H1 (cell line): Measurements from ENCODE around the gene FBXL17. TPM values are rescaled to one million over a fixed set of nuclear protein-coding genes. Genes with fewer than 3 reads are reported as not detected.

Experiments
- KDM5A ChIP-seq: fragments of 200-600 bp; IDR thresholded peaks from 2 replicates; pipeline ENCODE4 v1.7.1; 2012; ENCODE audit warnings: mild to moderate bottlenecking, low read length, inconsistent platforms, mixed read lengths
- NANOG ChIP-seq: IDR thresholded peaks from 2 replicates; pipeline ENCODE4 v1.6.1; 2011; ENCODE audit warnings: low read length, low read depth, mild to moderate bottlenecking, inconsistent platforms; ENCODE audit not compliant: insufficient read depth, poor library complexity, severe bottlenecking
- PHF8 ChIP-seq: fragments of 200-600 bp; sonication (generic); conservative IDR thresholded peaks from 2 replicates; pipeline ENCODE4 v1.7.1; 2012; ENCODE audit warnings: low read depth, mild to moderate bottlenecking, inconsistent platforms, low read length, moderate library complexity
- POLR2AphosphoS5 ChIP-seq: IDR thresholded peaks from 2 replicates; pipeline ENCODE4 v1.6.1; 2011; ENCODE audit warnings: low read depth, low read length
- RNF2 ChIP-seq: fragments of 200-900, 300-1000 bp; sonication (generic); IDR thresholded peaks from 2 replicates; pipeline ENCODE4 v1.7.1; 2016; ENCODE audit warnings: borderline replicate concordance, low read depth, mild to moderate bottlenecking, antibody characterized with exemption, low read length; ENCODE audit not compliant: poor library complexity, severe bottlenecking; ENCODE audit errors: missing control alignments
- SIRT6 ChIP-seq: IDR thresholded peaks from one replicate; pipeline ENCODE4 v1.7.1; 2012; ENCODE audit warnings: low read length, inconsistent platforms
- TAF1 ChIP-seq: IDR thresholded peaks from 2 replicates; pipeline ENCODE4 v1.6.1; 2011; ENCODE audit warnings: mild to moderate bottlenecking, low read depth, low read length
- TCF12 ChIP-seq: IDR thresholded peaks from 2 replicates; pipeline ENCODE4 v1.6.1; 2011; ENCODE audit warnings: low read depth, mild to moderate bottlenecking, low read length
- polyA plus RNA-seq, 7 experiments: library from polyadenylated mRNA; depleted of rRNA in 3 of 7; stranded (reverse) in 5 of 7; unstranded in 2 of 7; fragments of >200 nt in 5 of 7; fragments of 200-250 nt in 2 of 7; gene quantifications; 1 replicate in 5 of 7; 2 replicates in 1 of 7; 4 replicates in 1 of 7; pipeline versions ENCODE4 v1.2.1 to v1.2.3, GENCODE V29; 2011 to 2013; ENCODE audit warnings: missing spikeins in 2 of 7, mixed read lengths in 2 of 7
- total RNA-seq: library from RNA; stranded (reverse); fragmentation: NEBNext Ultra II Directional; extraction: Animal tissue kit (Norgen Biotek cat#: 25700); gene quantifications from 2 replicates; pipeline ENCODE4 v1.2.1, GENCODE V29; 2021
- TF ChIP-seq, protein P1 (sequence below): fragments of 300-600 bp; sonication (generic); IDR thresholded peaks from 2 replicates; pipeline ENCODE4 v1.7.1; 2012; ENCODE audit warnings: low read length, moderate library complexity, mild to moderate bottlenecking, inconsistent platforms; ENCODE audit not compliant: insufficient replicate concordance
- TF ChIP-seq, protein P2 (sequence below): IDR thresholded peaks from 2 replicates; pipeline ENCODE4 v1.6.1; 2011; ENCODE audit warnings: low read length, improper control_type of control experiment

The FBXL17 gene
- total and polyA plus RNA-seq, 2 of the 8 experiments (the other 6 are each of a cell fraction or from before 2014, with no cell fraction given): 0.35 to 4.3 TPM

DNA sequence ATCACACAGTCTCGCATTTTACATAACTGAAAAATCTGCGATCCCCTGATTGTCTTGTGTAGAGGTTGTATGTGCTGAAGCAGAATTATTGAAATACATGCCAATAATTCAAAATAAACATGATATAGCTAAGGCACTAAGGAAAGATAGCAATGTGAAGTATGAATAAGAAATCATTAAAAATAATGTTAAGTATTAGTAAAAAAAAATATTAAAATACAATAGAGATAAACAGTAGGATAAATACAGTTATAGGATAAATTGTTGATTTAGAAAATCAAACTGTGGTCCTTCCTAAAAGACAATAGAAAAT, 121.1 kb downstream of the FBXL17 start (continued):
- TF ChIP-seq, protein P1, sequence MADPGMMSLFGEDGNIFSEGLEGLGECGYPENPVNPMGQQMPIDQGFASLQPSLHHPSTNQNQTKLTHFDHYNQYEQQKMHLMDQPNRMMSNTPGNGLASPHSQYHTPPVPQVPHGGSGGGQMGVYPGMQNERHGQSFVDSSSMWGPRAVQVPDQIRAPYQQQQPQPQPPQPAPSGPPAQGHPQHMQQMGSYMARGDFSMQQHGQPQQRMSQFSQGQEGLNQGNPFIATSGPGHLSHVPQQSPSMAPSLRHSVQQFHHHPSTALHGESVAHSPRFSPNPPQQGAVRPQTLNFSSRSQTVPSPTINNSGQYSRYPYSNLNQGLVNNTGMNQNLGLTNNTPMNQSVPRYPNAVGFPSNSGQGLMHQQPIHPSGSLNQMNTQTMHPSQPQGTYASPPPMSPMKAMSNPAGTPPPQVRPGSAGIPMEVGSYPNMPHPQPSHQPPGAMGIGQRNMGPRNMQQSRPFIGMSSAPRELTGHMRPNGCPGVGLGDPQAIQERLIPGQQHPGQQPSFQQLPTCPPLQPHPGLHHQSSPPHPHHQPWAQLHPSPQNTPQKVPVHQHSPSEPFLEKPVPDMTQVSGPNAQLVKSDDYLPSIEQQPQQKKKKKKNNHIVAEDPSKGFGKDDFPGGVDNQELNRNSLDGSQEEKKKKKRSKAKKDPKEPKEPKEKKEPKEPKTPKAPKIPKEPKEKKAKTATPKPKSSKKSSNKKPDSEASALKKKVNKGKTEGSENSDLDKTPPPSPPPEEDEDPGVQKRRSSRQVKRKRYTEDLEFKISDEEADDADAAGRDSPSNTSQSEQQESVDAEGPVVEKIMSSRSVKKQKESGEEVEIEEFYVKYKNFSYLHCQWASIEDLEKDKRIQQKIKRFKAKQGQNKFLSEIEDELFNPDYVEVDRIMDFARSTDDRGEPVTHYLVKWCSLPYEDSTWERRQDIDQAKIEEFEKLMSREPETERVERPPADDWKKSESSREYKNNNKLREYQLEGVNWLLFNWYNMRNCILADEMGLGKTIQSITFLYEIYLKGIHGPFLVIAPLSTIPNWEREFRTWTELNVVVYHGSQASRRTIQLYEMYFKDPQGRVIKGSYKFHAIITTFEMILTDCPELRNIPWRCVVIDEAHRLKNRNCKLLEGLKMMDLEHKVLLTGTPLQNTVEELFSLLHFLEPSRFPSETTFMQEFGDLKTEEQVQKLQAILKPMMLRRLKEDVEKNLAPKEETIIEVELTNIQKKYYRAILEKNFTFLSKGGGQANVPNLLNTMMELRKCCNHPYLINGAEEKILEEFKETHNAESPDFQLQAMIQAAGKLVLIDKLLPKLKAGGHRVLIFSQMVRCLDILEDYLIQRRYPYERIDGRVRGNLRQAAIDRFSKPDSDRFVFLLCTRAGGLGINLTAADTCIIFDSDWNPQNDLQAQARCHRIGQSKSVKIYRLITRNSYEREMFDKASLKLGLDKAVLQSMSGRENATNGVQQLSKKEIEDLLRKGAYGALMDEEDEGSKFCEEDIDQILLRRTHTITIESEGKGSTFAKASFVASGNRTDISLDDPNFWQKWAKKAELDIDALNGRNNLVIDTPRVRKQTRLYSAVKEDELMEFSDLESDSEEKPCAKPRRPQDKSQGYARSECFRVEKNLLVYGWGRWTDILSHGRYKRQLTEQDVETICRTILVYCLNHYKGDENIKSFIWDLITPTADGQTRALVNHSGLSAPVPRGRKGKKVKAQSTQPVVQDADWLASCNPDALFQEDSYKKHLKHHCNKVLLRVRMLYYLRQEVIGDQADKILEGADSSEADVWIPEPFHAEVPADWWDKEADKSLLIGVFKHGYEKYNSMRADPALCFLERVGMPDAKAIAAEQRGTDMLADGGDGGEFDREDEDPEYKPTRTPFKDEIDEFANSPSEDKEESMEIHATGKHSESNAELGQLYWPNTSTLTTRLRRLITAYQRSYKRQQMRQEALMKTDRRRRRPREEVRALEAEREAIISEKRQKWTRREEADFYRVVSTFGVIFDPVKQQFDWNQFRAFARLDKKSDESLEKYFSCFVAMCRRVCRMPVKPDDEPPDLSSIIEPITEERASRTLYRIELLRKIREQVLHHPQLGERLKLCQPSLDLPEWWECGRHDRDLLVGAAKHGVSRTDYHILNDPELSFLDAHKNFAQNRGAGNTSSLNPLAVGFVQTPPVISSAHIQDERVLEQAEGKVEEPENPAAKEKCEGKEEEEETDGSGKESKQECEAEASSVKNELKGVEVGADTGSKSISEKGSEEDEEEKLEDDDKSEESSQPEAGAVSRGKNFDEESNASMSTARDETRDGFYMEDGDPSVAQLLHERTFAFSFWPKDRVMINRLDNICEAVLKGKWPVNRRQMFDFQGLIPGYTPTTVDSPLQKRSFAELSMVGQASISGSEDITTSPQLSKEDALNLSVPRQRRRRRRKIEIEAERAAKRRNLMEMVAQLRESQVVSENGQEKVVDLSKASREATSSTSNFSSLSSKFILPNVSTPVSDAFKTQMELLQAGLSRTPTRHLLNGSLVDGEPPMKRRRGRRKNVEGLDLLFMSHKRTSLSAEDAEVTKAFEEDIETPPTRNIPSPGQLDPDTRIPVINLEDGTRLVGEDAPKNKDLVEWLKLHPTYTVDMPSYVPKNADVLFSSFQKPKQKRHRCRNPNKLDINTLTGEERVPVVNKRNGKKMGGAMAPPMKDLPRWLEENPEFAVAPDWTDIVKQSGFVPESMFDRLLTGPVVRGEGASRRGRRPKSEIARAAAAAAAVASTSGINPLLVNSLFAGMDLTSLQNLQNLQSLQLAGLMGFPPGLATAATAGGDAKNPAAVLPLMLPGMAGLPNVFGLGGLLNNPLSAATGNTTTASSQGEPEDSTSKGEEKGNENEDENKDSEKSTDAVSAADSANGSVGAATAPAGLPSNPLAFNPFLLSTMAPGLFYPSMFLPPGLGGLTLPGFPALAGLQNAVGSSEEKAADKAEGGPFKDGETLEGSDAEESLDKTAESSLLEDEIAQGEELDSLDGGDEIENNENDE: no peak
- TF ChIP-seq SIRT6: no peak
- no peak for TF ChIP-seq POLR2AphosphoS5
- no peak for TF ChIP-seq PHF8
- no peak for TF ChIP-seq KDM5A
- TF ChIP-seq, protein P2, sequence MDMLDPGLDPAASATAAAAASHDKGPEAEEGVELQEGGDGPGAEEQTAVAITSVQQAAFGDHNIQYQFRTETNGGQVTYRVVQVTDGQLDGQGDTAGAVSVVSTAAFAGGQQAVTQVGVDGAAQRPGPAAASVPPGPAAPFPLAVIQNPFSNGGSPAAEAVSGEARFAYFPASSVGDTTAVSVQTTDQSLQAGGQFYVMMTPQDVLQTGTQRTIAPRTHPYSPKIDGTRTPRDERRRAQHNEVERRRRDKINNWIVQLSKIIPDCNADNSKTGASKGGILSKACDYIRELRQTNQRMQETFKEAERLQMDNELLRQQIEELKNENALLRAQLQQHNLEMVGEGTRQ: no peak
- no peak for TF ChIP-seq TAF1
- no peak for TF ChIP-seq RNF2
- TF ChIP-seq TCF12: no peak
- no peak for TF ChIP-seq NANOG
